Stimulated activated naive CD8-positive, alpha-beta T cell treated with anti-CD3 and anti-CD28 coated beads, Interleukin-15, Interleukin-2, amounts not matched to agents 100 ng/mL and 50 ng/mL, for 24 hours (primary cell): ENCODE results near the gene FHIT.

ENCODE experiments used
- H3K27ac Mint-ChIP-seq: one replicate; pipeline ENCODE4 v1.8.0; 2021; ENCODE audit warnings: mild to moderate bottlenecking, mixed read lengths
- H3K27me3 Mint-ChIP-seq: one replicate; pipeline ENCODE4 v1.8.0; 2021; ENCODE audit warnings: mixed read lengths
- H3K36me3 Mint-ChIP-seq: one replicate; pipeline ENCODE4 v1.8.0; 2021; ENCODE audit warnings: low read depth, mixed read lengths
- H3K4me1 Mint-ChIP-seq: one replicate; pipeline ENCODE4 v1.8.0; 2021; ENCODE audit warnings: low read depth, mixed read lengths
- H3K4me3 Mint-ChIP-seq: one replicate; pipeline ENCODE4 v1.8.0; 2021; ENCODE audit warnings: mild to moderate bottlenecking, mixed read lengths
- H3K9me3 Mint-ChIP-seq: one replicate; pipeline ENCODE4 v1.8.0; 2021; ENCODE audit warnings: mixed read lengths

The FHIT gene

GRCh38 chr3:60659098-60659497 lies 592.2 kb downstream of the FHIT start:
- Mint-ChIP-seq H3K9me3 (peaks cover 18% of the 10 kb centered on the region), H3K4me1 (no peaks in the 10 kb centered on the region)

GRCh38 chr3:60657972-60658371 lies 593.3 kb downstream of the FHIT start:
- Mint-ChIP-seq H3K27ac (no peak overlapping the region), H3K27me3 (no peaks in the 10 kb centered on the region), H3K9me3 (peaks cover 18% of the 10 kb centered on the region), H3K36me3 (no peaks in the 10 kb centered on the region), H3K4me3 (no peak overlapping the region), H3K4me1 (no peaks in the 10 kb centered on the region)

More at GRCh38 chr3:60659098-60659497, 592.2 kb downstream of the FHIT start:
- Mint-ChIP-seq H3K4me3 (no peak overlapping the region), H3K27ac (no peak overlapping the region), H3K27me3 (no peaks in the 10 kb centered on the region), H3K36me3 (no peaks in the 10 kb centered on the region)

GRCh38 chr3:60652829-60653228 lies 598.4 kb downstream of the FHIT start:
- no peak overlapping the region for H3K27ac Mint-ChIP-seq
- H3K27me3 Mint-ChIP-seq = no peaks in the 10 kb centered on the region
- no peak overlapping the region for H3K4me3 Mint-ChIP-seq
- no peaks in the 10 kb centered on the region for H3K36me3 Mint-ChIP-seq
- peaks cover 1% of the 10 kb centered on the region for H3K9me3 Mint-ChIP-seq
- no peaks in the 10 kb centered on the region for H3K4me1 Mint-ChIP-seq

DNA sequence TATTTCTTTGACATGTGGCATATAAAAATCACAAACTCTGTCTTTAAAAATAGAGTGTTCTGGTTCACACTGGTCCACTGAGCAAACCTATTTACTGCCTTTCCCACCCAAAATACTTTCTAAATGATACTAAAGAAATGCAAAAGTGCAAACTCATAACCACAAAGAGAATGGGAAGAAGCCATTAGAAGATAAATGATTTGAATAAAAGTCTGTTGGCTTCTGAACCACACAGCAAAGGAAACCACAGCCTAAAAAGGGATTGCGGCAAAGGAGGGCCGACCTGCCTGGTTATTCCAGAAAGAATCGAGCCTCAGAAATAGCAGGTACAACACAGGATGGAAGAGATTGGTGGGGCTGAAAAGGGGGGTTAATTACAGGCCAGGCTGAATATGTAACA lies 599.5 kb downstream of the FHIT start:
- H3K9me3 Mint-ChIP-seq = no peaks in the 10 kb centered on the region
- H3K27ac Mint-ChIP-seq = no peak overlapping the region
- no peaks in the 10 kb centered on the region for H3K36me3 Mint-ChIP-seq
- H3K4me1 Mint-ChIP-seq = no peaks in the 10 kb centered on the region
- H3K4me3 Mint-ChIP-seq = no peak overlapping the region
- H3K27me3 Mint-ChIP-seq = no peaks in the 10 kb centered on the region

DNA sequence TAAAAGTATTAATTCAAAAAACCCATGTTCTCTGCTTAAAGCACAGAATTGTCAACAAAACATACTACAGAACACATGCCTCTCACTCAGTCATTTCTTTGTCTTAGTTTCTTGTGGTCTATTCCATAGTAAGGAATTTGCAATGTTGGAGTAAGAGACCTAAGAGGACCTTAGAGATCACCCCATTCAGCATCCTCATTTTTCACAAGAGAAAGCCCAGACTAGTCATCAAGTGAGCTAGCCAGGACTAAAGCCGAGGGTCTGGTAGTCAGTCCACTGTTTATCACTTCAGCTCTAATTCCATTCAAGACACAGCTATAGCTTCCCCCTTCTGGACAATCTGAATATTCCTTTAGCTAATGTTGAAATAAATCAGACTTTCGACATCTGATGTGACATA lies 601.1 kb downstream of the FHIT start:
- Mint-ChIP-seq H3K9me3 (no peaks in the 10 kb centered on the region), H3K27ac (no peak overlapping the region), H3K36me3 (no peaks in the 10 kb centered on the region), H3K4me1 (no peaks in the 10 kb centered on the region), H3K4me3 (no peak overlapping the region), H3K27me3 (no peaks in the 10 kb centered on the region)

- Mint-ChIP-seq H3K4me3 (no peak overlapping the region), H3K27ac (no peak overlapping the region), H3K9me3 (peaks cover 4% of the 10 kb centered on the region), H3K36me3 (no peaks in the 10 kb centered on the region), H3K4me1 (no peaks in the 10 kb centered on the region), H3K27me3 (no peaks in the 10 kb centered on the region)
These were observed 605.5 kb downstream of the FHIT start for GRCh38 chr3:60645801-60646200.

DNA sequence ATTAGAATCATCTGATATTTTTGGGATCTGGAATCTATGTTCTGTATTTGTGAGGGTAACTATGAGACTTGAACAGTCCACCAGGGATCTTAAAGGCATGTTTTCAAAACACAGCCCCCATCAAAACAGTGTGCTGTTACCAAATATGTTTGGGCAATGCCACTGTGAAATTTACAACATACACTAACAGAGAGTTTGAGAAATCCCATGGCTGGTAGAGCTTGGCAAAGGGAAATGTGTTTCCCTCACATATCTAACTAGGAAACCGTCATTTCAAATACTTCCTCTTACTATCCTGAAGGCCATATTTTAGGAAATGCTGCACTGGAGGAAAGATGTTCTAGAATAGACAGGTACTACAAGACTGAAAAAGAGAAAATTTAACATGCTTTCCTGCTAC lies 607.4 kb downstream of the FHIT start:
- peaks cover 4% of the 10 kb centered on the region for H3K9me3 Mint-ChIP-seq
- H3K27ac Mint-ChIP-seq = no peak overlapping the region
- H3K36me3 Mint-ChIP-seq = no peaks in the 10 kb centered on the region
- H3K4me1 Mint-ChIP-seq = no peaks in the 10 kb centered on the region
- H3K4me3 Mint-ChIP-seq = no peak overlapping the region
- H3K27me3 Mint-ChIP-seq = no peaks in the 10 kb centered on the region

DNA sequence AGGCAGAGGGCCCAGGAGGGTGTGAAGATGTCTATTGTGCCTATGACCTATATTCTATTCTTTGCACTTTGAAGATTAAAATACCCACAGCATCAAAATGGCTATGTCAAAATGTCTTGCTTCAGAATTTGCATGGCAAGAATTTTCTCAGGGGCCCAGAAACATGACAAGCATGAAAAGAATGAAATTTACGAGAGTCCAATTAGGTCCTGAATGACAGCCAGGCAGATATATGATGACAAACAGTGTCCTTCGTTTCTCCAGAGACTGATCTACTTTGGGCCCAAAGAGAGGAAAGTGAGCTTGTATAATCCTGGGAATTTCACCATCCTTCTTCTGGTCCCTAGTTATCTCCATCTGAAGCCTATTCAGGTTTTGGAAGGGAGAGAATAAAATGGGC lies 609.9 kb downstream of the FHIT start:
- no peak overlapping the region for H3K27ac Mint-ChIP-seq
- H3K4me1 Mint-ChIP-seq = no peaks in the 10 kb centered on the region
- no peaks in the 10 kb centered on the region for H3K36me3 Mint-ChIP-seq
- H3K4me3 Mint-ChIP-seq = no peak overlapping the region
- peaks cover 4% of the 10 kb centered on the region for H3K9me3 Mint-ChIP-seq
- no peaks in the 10 kb centered on the region for H3K27me3 Mint-ChIP-seq

GRCh38 chr3:60636846-60637245 lies 614.4 kb downstream of the FHIT start:
- H3K4me3 Mint-ChIP-seq = no peak overlapping the region
- H3K36me3 Mint-ChIP-seq = no peaks in the 10 kb centered on the region
- no peaks in the 10 kb centered on the region for H3K9me3 Mint-ChIP-seq
- no peak overlapping the region for H3K27ac Mint-ChIP-seq
- H3K27me3 Mint-ChIP-seq = no peaks in the 10 kb centered on the region
- no peaks in the 10 kb centered on the region for H3K4me1 Mint-ChIP-seq

DNA sequence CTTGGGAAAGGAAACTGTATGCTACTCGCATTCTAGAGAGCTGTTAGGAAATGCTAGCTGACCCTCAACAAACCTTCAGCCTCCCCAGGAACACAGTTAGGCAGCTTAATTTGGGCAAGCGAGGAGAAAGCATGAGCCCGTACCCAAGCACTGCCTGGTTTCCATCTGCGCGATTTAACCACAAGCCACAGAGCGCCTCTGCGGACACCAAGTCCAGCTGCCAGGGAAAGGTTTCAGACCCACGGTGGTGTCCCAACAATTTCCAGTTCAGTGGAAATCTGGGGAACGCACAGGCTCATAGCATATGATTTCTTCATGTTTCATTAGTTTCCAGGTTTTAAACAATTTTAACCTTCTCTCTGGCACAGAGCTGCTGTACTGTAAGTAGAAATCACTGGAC lies 617.6 kb downstream of the FHIT start:
- no peak overlapping the region for H3K4me3 Mint-ChIP-seq
- H3K27me3 Mint-ChIP-seq = no peaks in the 10 kb centered on the region
- no peaks in the 10 kb centered on the region for H3K36me3 Mint-ChIP-seq
- no peak overlapping the region for H3K27ac Mint-ChIP-seq
- no peaks in the 10 kb centered on the region for H3K9me3 Mint-ChIP-seq
- no peaks in the 10 kb centered on the region for H3K4me1 Mint-ChIP-seq

DNA sequence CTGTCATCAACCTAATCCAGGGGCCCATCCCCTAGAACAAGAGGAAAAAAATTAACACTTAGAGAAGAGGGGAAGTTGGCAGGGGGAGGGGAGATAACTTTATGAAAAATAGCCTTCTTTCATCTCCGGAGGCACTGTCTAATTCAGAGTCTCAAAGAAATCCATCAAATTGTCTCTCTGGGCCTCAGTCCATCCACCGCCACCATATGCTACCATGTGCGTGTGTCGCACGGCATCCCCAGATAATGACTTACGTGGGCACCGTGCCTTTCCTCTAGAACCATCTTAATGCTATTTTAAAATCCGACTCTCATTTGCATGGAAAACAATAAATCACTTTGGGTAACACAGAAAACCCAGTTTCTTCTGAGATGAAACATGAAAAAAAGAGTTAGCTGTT lies 619.7 kb downstream of the FHIT start:
- H3K27ac Mint-ChIP-seq = no peak overlapping the region
- no peaks in the 10 kb centered on the region for H3K36me3 Mint-ChIP-seq
- no peak overlapping the region for H3K4me3 Mint-ChIP-seq
- no peaks in the 10 kb centered on the region for H3K4me1 Mint-ChIP-seq
- no peaks in the 10 kb centered on the region for H3K27me3 Mint-ChIP-seq
- H3K9me3 Mint-ChIP-seq = no peaks in the 10 kb centered on the region

DNA sequence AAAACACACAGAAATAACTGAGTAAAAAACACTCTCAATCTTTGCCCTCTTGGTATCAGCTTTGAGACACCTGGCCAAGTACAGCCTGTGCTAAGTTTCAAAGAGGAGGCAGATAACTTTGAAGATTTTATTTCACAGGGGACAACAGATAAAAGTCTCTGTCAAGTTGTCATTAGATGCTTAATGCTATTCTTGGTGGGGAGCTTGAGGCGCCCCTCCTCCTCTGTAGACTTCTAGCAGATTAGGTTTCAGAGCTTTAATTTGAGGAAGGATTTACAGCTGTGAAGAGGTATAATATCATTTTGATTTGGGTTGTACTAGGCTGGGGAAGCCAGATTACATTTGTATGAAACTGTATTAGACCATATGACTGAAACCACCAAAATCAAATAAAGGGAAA lies 620.3 kb downstream of the FHIT start:
- Mint-ChIP-seq H3K9me3 (no peaks in the 10 kb centered on the region), H3K4me1 (no peaks in the 10 kb centered on the region), H3K27ac (no peak overlapping the region), H3K36me3 (no peaks in the 10 kb centered on the region), H3K27me3 (no peaks in the 10 kb centered on the region), H3K4me3 (no peak overlapping the region)

DNA sequence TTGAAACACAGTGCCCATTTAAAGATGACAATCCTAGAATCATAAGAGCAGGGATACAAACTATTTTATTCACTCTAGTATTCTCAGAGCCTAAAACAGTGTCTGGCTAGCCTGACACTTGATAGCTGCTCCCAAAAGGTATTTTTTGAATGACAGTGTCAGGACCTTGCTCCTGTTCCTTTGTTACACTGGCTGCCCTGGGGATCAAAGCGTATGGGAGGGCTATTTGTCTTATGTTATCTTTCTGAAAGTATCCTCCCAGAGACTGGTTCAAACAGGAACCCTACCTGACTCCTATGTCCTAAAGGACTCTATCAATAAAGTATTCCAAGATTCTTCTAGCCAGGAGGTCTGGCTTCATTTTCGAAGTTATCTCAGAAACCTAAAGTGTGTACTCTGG lies 621.4 kb downstream of the FHIT start:
- no peak overlapping the region for H3K4me3 Mint-ChIP-seq
- H3K36me3 Mint-ChIP-seq = no peaks in the 10 kb centered on the region
- no peaks in the 10 kb centered on the region for H3K4me1 Mint-ChIP-seq
- no peaks in the 10 kb centered on the region for H3K9me3 Mint-ChIP-seq
- no peaks in the 10 kb centered on the region for H3K27me3 Mint-ChIP-seq
- H3K27ac Mint-ChIP-seq = no peak overlapping the region

DNA sequence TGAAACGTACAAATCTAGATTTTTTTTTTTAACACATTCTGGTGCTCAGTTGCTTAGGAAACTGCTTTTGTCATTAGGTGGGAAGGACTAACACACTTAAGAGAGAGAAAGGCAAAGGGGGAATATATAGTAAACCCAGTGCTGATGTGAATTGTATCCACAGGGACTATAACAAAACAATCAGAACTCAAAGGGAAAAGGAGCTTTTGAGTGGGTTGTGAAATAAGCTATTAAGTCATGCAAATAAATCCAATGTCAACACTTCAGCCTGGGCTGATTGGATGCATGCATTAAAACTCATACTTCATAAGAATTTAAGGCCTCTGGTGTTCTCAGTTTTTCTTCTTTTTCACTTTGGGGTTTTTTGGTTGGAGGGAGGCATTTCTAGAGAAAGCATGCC lies 628.9 kb downstream of the FHIT start:
- H3K36me3 Mint-ChIP-seq = no peaks in the 10 kb centered on the region
- H3K4me1 Mint-ChIP-seq = no peaks in the 10 kb centered on the region
- H3K27me3 Mint-ChIP-seq = no peaks in the 10 kb centered on the region
- H3K9me3 Mint-ChIP-seq = peaks cover 6% of the 10 kb centered on the region
- no peak overlapping the region for H3K4me3 Mint-ChIP-seq
- no peak overlapping the region for H3K27ac Mint-ChIP-seq

DNA sequence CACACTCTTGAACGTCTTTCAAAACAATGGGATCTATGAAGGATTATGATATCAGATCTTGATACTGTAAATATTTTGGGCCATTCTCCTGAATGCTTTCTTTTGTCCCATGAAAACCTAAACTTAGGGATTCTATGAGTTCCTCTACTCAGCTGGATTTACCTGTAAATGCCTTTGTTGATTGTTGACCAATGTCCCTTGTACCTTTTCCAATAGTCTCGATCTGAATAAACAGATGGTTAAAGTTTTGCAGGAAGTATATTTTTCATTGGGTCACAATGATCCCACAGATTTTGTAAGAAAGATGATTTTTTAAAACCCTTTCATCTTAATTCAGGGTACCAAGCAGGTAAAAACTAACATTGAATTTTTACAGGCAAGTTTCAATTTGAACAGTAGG lies 634.1 kb downstream of the FHIT start:
- Mint-ChIP-seq H3K27ac (no peak overlapping the region), H3K36me3 (no peaks in the 10 kb centered on the region), H3K9me3 (peaks cover 6% of the 10 kb centered on the region), H3K27me3 (no peaks in the 10 kb centered on the region), H3K4me3 (no peak overlapping the region), H3K4me1 (no peaks in the 10 kb centered on the region)

GRCh38 chr3:60613769-60614303 lies 637.4 kb downstream of the FHIT start:
- H3K27ac Mint-ChIP-seq = no peak overlapping the region
- H3K27me3 Mint-ChIP-seq = no peaks in the 10 kb centered on the region
- H3K4me3 Mint-ChIP-seq = no peak overlapping the region
- no peaks in the 10 kb centered on the region for H3K4me1 Mint-ChIP-seq
- H3K36me3 Mint-ChIP-seq = no peaks in the 10 kb centered on the region
- no peaks in the 10 kb centered on the region for H3K9me3 Mint-ChIP-seq
